Liver (tissue), 9 donors: ENCODE results near the gene LENEP. TPM values are rescaled to one million over a fixed set of nuclear protein-coding genes. Genes with fewer than 3 reads are reported as not detected.
A peak's percentile ranks its signal among the peaks of the same experiment; 100 is the strongest.

Source experiments
- DNase-seq: peaks from one replicate; pipeline ENCODE4 v3.0.0-alpha.2; 2017; ENCODE audit warnings: low spot score
- H3K27ac ChIP-seq, 2 donors: one replicate each; pipeline ENCODE4 v1.7.0; 2013; ENCODE audit warnings: inconsistent platforms in 2 of 2, low read length in 2 of 2, control low read depth in 1 of 2, low read depth in 1 of 2, mild to moderate bottlenecking in 1 of 2
- H3K27me3 ChIP-seq, 4 donors: one replicate each; pipeline versions ENCODE4 v1.6.1 to v1.7.0; 2013; ENCODE audit warnings: low read length in 3 of 4, inconsistent platforms in 1 of 4, mild to moderate bottlenecking in 1 of 4, moderate library complexity in 1 of 4; ENCODE audit not compliant: control insufficient read depth in 4 of 4, insufficient read depth in 4 of 4
- H3K36me3 ChIP-seq, 4 donors: one replicate each; pipeline versions ENCODE4 v1.6.1 to v1.7.0; 2013; ENCODE audit warnings: low read length in 3 of 4, mild to moderate bottlenecking in 3 of 4, low read depth in 1 of 4, moderate library complexity in 1 of 4; ENCODE audit not compliant: control insufficient read depth in 4 of 4, insufficient read depth in 3 of 4
- H3K4me1 ChIP-seq, 4 donors: one replicate each; pipeline versions ENCODE4 v1.6.1 to v1.7.0; 2013; ENCODE audit warnings: low read length in 3 of 4, mild to moderate bottlenecking in 3 of 4, moderate library complexity in 1 of 4; ENCODE audit not compliant: control insufficient read depth in 4 of 4, insufficient read depth in 4 of 4
- H3K4me3 ChIP-seq, 3 donors: one replicate each; pipeline versions ENCODE4 v1.6.1 to v1.7.0; 2013; ENCODE audit warnings: low read length in 3 of 3, control low read depth in 1 of 3, low read depth in 1 of 3, mild to moderate bottlenecking in 1 of 3
- H3K9ac ChIP-seq, 2 donors: one replicate each; pipeline ENCODE4 v1.7.0; 2013; ENCODE audit warnings: low read length in 2 of 2, mild to moderate bottlenecking in 2 of 2, moderate library complexity in 2 of 2, control low read depth in 1 of 2, low read depth in 1 of 2
- H3K9me3 ChIP-seq, 4 donors: one replicate each; pipeline versions ENCODE4 v1.6.1 to v1.7.0; 2013; ENCODE audit warnings: low read length in 3 of 4; ENCODE audit not compliant: control insufficient read depth in 4 of 4
- EGR1 ChIP-seq, 2 donors: IDR thresholded peaks; 2 replicates each; pipeline ENCODE4 v1.6.1; 2016 to 2018; ENCODE audit warnings: antibody characterized with exemption in 2 of 2, low read depth in 2 of 2
- FOXA1 ChIP-seq: IDR thresholded peaks from 2 replicates; pipeline ENCODE4 v1.6.1; 2016; ENCODE audit warnings: antibody characterized with exemption
- GABPA ChIP-seq, 2 donors: IDR thresholded peaks in 1 of 2; conservative IDR thresholded peaks in 1 of 2; 2 replicates each; pipeline ENCODE4 v1.6.1; 2016; ENCODE audit warnings: antibody characterized with exemption in 2 of 2, mild to moderate bottlenecking in 1 of 2, moderate library complexity in 1 of 2
- HNF4A ChIP-seq, 2 donors: conservative IDR thresholded peaks; 2 replicates each; pipeline ENCODE4 v1.6.1; 2016; ENCODE audit warnings: antibody characterized with exemption in 2 of 2, mild to moderate bottlenecking in 2 of 2
- NR2F2 ChIP-seq: IDR thresholded peaks from 2 replicates; pipeline ENCODE4 v1.6.1; 2016; ENCODE audit warnings: antibody characterized with exemption
- RAD21 ChIP-seq, 2 donors: IDR thresholded peaks; 2 replicates each; pipeline ENCODE4 v1.6.1; 2016; ENCODE audit warnings: antibody characterized with exemption in 2 of 2, mild to moderate bottlenecking in 2 of 2
- RXRA ChIP-seq, 2 donors: IDR thresholded peaks; 2 replicates each; pipeline ENCODE4 v1.6.1; 2017 to 2018; ENCODE audit warnings: antibody characterized with exemption in 2 of 2, mild to moderate bottlenecking in 1 of 2
- SP1 ChIP-seq: IDR thresholded peaks from 2 replicates; pipeline ENCODE4 v1.6.1; 2018; ENCODE audit warnings: antibody characterized with exemption, mild to moderate bottlenecking
- TAF1 ChIP-seq: conservative IDR thresholded peaks from 2 replicates; pipeline ENCODE4 v1.6.1; 2016; ENCODE audit warnings: antibody characterized with exemption, mild to moderate bottlenecking
- YY1 ChIP-seq: IDR thresholded peaks from 2 replicates; pipeline ENCODE4 v1.6.1; 2016; ENCODE audit warnings: antibody characterized with exemption, mild to moderate bottlenecking
- WGBS: extraction: QIAGEN DNeasy Blood & Tissue Kit; methylation state at CpG from one replicate; pipeline ENCODE4 v1.1.7; 2013; 5-methylcytosine and 5-hydroxymethylcytosine counted together
- polyA plus RNA-seq, 2 donors: library from polyadenylated mRNA; stranded (reverse) in 1 of 2; unstranded in 1 of 2; fragments of 200-250 nt in 1 of 2; fragments of >200 nt in 1 of 2; fragmentation: Nextera tagmentation in 1 of 2; extraction: Ambion mirVana in 1 of 2; gene quantifications; one replicate each; pipeline versions ENCODE4 v1.2.1 to v1.2.3, GENCODE V29; 2013 to 2015
- total RNA-seq, 2 donors: library from RNA; depleted of rRNA; stranded (reverse); fragments of >200 nt; gene quantifications; one replicate each; pipeline ENCODE4 v1.2.3, GENCODE V29; 2014
- TF ChIP-seq, protein P1 (sequence below): IDR thresholded peaks from 2 replicates; pipeline ENCODE4 v1.6.1; 2016; ENCODE audit warnings: antibody characterized with exemption
- TF ChIP-seq, protein P2 (sequence below): fragments of 150-350 bp; IDR thresholded peaks from 2 replicates; pipeline ENCODE4 v1.5.1; 2017; ENCODE audit warnings: improper control_type of control experiment, low read depth, low read length; ENCODE audit not compliant: missing input control
- TF ChIP-seq, protein P3 (sequence below): IDR thresholded peaks from 2 replicates; pipeline ENCODE4 v1.6.1; 2016; ENCODE audit warnings: antibody characterized with exemption
- donor health status: healthy.
- donor health status: healthy.
- donor health status: healthy.
- donor health status: healthy.
- donor health status: healthy.

The LENEP gene
- total and polyA plus RNA-seq, 4 donors: 0.42 TPM; not detected in 3

DNA sequence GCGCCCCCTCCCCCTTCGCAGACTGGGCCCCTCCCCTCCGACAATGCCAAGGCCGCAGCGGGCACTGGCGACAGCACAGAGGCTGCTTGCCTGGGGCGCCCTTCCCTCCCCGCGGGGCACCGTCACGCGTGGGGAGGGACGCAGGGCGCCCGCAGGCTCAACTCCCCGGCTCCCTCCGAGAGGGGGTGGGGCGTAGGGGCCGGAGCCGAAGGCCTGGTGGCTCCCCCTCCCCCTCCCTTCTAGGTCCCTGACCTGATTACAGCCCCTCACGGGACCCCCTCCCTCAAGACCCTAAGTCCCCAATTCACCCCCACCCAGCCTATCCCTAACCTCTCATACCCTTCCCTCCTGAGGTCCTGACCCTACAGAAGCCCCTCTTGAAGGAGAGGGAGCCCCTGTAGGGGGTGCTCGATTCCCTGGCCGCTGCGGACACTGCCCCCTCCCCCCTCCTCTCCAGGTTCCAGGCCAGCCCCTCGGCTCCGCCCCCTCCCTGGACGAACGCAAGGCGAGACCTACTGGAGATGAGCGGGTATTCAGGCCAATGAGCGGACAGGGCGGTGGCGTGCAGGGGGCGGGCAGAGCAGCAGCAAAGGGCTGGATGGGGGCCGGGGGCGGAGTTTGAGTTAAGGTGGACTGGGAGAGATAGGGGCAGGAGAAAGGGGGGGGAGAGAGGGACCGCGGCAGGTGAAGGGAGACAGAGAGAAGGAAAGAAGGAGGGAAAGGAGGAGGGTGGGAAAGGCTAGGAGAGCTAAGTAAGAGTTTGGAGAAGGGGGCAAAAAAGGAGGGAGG, 8.5 kb downstream of the LENEP start:
- under 1% methylated on average over 38 of the region's 38 CpGs for WGBS
- Histone ChIP-seq H3K4me1 (peaks cover 18 to 53% (median 44%) of the 10 kb centered on the region in 4 donors), H3K27ac (peak overlapping the region; percentile 96 to 97)

DNA sequence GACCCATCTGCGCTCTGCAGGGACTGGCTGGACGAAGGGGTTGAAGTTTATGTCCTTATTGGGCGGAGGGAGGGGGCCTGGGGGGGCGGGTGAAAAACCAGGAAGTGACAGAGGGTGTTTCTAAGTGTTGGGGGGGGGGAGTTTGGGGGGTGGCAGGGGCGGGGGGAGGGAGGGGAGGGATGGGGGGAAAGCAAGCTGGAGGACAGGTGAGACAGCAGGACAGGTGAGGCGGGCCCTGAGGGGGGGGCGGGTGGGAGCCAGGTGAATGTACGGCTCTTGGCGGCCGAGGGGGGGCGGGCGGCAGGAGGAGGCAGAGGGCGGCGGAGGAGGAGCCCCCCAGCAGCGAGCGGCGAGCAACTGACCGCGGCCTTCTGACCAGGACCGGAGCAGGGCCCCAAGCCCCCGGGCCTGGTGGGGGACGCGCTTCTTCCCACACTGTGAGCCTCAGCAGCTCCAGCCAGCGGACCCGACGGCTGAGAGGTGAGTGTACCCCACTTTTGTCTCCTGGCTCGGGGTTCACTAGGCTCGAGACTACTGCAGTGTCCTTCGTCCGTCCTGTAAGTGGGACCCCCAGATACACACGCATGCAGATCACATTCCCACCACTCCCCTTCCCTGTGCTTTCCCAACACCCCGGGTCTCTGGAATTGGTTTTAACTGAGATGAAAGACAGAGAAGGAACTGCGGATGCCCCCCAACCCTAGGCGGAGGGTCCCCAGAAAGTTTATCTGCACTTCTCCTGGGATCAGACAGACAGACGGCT, 9.3 kb downstream of the LENEP start, which contains the start of gene ZBTB7B:
TSS of gene ZBTB7B (plus strand) at position 339 of the 763 bp plus-strand sequence. CDS start 11,859 bp downstream, outside the sequence.
- Histone ChIP-seq H3K27me3 (no peaks in the 10 kb centered on the region), H3K9me3 (no peaks in the 10 kb centered on the region), H3K36me3 (no peaks in the 10 kb centered on the region), H3K4me3 (peak within 1 kb of the TSS; percentile 73 to 94 (median 91)), H3K27ac (peak within 1 kb of the TSS; percentile 97 to 99), H3K9ac (peak within 1 kb of the TSS; percentile 89 to 96), H3K4me1 (peaks cover 24 to 61% (median 51%) of the 10 kb centered on the region in 4 donors)
- under 1% methylated on average over 34 of the region's 35 CpGs for WGBS
- DNase-seq: no peak
- TF ChIP-seq, protein P1, sequence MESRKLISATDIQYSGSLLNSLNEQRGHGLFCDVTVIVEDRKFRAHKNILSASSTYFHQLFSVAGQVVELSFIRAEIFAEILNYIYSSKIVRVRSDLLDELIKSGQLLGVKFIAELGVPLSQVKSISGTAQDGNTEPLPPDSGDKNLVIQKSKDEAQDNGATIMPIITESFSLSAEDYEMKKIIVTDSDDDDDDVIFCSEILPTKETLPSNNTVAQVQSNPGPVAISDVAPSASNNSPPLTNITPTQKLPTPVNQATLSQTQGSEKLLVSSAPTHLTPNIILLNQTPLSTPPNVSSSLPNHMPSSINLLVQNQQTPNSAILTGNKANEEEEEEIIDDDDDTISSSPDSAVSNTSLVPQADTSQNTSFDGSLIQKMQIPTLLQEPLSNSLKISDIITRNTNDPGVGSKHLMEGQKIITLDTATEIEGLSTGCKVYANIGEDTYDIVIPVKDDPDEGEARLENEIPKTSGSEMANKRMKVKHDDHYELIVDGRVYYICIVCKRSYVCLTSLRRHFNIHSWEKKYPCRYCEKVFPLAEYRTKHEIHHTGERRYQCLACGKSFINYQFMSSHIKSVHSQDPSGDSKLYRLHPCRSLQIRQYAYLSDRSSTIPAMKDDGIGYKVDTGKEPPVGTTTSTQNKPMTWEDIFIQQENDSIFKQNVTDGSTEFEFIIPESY: no peak

More for the DNA sequence above, 8.5 kb downstream of the LENEP start:
- H3K9ac ChIP-seq: peak overlapping the region; percentile 36 to 87
- H3K4me3 ChIP-seq: peak overlapping the region; percentile 73 to 80 (median 73)
- TF ChIP-seq FOXA1 (no peak), EGR1 (IDR thresholded peaks at IDR 0.05; ENCODE audit: low read depth in 2 of 2) (peak in 1 of 2 donors; percentile 63), GABPA (IDR thresholded peaks at IDR 0.05 in 1 of 2, conservative IDR thresholded peaks at IDR 0.05 in 1 of 2) (peak in 1 of 2 donors; percentile 46), RAD21 (IDR thresholded peaks at IDR 0.05) (peak in 1 of 2 donors; percentile 24), SP1 (peak; percentile 79), TAF1 (no peak), NR2F2 (peak; percentile 38), HNF4A (conservative IDR thresholded peaks at IDR 0.05) (peak in 1 of 2 donors; percentile 19), RXRA (IDR thresholded peaks at IDR 0.05) (peak in 1 of 2 donors; percentile 48), YY1 (no peak)
- TF ChIP-seq, protein P1: no peak
- TF ChIP-seq, protein P2, sequence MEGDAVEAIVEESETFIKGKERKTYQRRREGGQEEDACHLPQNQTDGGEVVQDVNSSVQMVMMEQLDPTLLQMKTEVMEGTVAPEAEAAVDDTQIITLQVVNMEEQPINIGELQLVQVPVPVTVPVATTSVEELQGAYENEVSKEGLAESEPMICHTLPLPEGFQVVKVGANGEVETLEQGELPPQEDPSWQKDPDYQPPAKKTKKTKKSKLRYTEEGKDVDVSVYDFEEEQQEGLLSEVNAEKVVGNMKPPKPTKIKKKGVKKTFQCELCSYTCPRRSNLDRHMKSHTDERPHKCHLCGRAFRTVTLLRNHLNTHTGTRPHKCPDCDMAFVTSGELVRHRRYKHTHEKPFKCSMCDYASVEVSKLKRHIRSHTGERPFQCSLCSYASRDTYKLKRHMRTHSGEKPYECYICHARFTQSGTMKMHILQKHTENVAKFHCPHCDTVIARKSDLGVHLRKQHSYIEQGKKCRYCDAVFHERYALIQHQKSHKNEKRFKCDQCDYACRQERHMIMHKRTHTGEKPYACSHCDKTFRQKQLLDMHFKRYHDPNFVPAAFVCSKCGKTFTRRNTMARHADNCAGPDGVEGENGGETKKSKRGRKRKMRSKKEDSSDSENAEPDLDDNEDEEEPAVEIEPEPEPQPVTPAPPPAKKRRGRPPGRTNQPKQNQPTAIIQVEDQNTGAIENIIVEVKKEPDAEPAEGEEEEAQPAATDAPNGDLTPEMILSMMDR: peak; percentile 16
- TF ChIP-seq, protein P3, sequence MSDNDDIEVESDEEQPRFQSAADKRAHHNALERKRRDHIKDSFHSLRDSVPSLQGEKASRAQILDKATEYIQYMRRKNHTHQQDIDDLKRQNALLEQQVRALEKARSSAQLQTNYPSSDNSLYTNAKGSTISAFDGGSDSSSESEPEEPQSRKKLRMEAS: no peak
- H3K27me3 ChIP-seq: no peaks in the 10 kb centered on the region
- no peaks in the 10 kb centered on the region for H3K36me3 ChIP-seq
- peak; percentile 99 for DNase-seq
- no peaks in the 10 kb centered on the region for H3K9me3 ChIP-seq
